SJSA1 (cell line): ENCODE measurements around the gene SHOX. TPM values are rescaled to one million over a fixed set of nuclear protein-coding genes. Genes with fewer than 3 reads are reported as not detected.
"Not testable (repeated sequence)": the region's sequence is repeated elsewhere in the genome, so short reads cannot be mapped to it uniquely, and the experiment has no call there.

ENCODE experiments used
- DNase-seq, 2 experiments: peaks; one replicate each; pipeline ENCODE4 v3.0.0-alpha.2; 2015 to 2020; ENCODE audit warnings: low spot score in 2 of 2, low read depth in 1 of 2
- H3K27ac ChIP-seq: fragments of 250-450 bp; sonication (Bioruptor Pico); 2 replicates; pipeline ENCODE4 v1.5.1; 2020; ENCODE audit warnings: mild to moderate bottlenecking, moderate library complexity
- H3K27me3 ChIP-seq: fragments of 250-450 bp; sonication (Bioruptor Pico); replicated peaks from 2 replicates; pipeline ENCODE4 v1.5.1; 2020; ENCODE audit warnings: mild to moderate bottlenecking, moderate library complexity
- H3K36me3 ChIP-seq: fragments of 250-450 bp; sonication (Bioruptor Pico); 2 replicates; pipeline ENCODE4 v1.5.1; 2020; ENCODE audit warnings: mild to moderate bottlenecking
- H3K4me1 ChIP-seq: fragments of 250-450 bp; sonication (Bioruptor Pico); replicated peaks from 2 replicates; pipeline ENCODE4 v1.6.1; 2021; ENCODE audit warnings: mild to moderate bottlenecking
- H3K4me3 ChIP-seq: fragments of 250-450 bp; sonication (Bioruptor Pico); 2 replicates; pipeline ENCODE4 v1.5.1; 2020; ENCODE audit warnings: mild to moderate bottlenecking
- H3K9me3 ChIP-seq: fragments of 250-450 bp; sonication (Bioruptor Pico); replicated peaks from 2 replicates; pipeline ENCODE4 v1.5.1; 2020; ENCODE audit warnings: mild to moderate bottlenecking
- total RNA-seq: library from RNA; depleted of rRNA; stranded (reverse); fragments of >200 nt; shearing (Covaris generic); gene quantifications from 2 replicates; pipeline ENCODE4 v1.2.3, GENCODE V29; 2014

Gene SHOX
- total RNA-seq, 1 experiment from 2014 or later: not detected

DNA sequence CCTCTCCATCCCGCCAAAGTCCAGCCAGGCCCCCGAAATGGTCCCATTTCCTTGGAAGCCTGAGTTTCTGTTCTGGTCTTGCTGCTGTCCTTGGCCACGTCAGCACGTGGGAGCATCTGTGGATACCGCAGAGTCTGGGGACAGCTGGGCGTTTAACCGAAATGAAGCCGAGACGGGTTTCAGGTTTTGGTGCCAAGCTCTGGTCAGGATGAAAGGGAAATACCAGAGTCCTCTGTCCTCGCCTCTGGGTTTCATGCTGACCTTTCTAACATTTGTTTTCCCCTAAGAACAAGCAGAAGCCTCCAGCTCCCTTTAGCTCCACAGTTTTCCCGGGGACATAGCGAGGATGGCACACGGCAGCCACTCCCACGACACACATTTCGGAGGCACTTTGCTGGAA is 19.7 kb downstream of the SHOX start:
- H3K27ac ChIP-seq: no peak overlapping the region
- no peaks in the 10 kb centered on the region for H3K27me3 ChIP-seq
- H3K4me3 ChIP-seq: no peak overlapping the region

DNA sequence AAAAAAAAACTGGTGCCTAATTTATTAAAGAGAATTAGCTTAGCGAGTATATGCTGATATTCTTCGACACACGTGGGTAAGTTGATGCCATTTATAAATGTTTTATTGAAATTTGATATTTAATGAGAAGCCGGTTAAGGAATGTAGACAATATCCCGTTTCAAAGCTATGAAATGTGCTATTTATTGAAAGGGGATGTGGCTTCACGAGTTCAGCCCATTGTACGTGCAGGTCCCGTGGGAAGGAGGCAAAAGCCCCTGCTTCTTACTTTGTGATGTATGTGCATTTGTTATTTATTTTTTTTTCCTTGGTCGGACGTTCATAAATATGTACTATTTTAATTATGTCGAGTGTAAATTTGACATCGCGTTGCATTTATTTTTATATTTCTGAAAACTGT is 20.2 kb downstream of the SHOX start:
- Histone ChIP-seq H3K9me3 (0 out of 2 replicates have a peak, but pooled peaks cover 2% of the 10 kb centered on the region), H3K4me1 (no peaks in the 10 kb centered on the region), H3K27me3 (no peaks in the 10 kb centered on the region), H3K36me3 (no peaks in the 10 kb centered on the region), H3K27ac (no peak overlapping the region), H3K4me3 (no peak overlapping the region)
- DNase-seq: no peak

More for the DNA sequence above, 19.7 kb downstream of the SHOX start:
- Histone ChIP-seq H3K36me3 (no peaks in the 10 kb centered on the region), H3K4me1 (no peaks in the 10 kb centered on the region), H3K9me3 (0 out of 2 replicates have a peak, but pooled peaks cover 2% of the 10 kb centered on the region)
- peak in 1 of 2 experiments; percentile 6 for DNase-seq

DNA sequence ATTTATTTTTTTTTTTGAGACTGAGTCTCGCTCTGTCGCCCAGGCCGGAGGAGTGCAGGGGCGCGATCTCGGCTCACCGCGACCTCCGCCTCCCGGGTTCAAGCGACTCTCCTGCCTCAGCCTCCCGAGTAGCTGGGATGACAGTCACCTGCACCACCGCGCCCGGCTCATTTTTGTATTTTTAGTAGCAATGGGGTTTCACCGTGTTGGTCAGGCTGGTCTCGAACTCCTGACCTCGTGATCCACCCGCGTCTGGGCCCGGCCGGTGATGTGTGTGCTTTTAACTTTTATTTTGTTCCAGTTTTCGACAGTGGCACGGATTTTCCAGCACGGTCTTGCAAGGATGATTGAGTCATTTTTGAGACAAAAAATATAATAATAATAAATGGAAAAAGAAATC is 21.3 kb downstream of the SHOX start:
- DNase-seq, H3K4me1 ChIP-seq, H3K27me3 ChIP-seq, H3K9me3 ChIP-seq, H3K36me3 ChIP-seq, H3K4me3 ChIP-seq, H3K27ac ChIP-seq: not testable (repeated sequence)

- H3K4me1 ChIP-seq: no peaks in the 10 kb centered on the region
- DNase-seq: no peak
- no peak overlapping the region for H3K27ac ChIP-seq
- 0 out of 2 replicates have a peak, but pooled peaks cover 2% of the 10 kb centered on the region for H3K9me3 ChIP-seq
- no peaks in the 10 kb centered on the region for H3K27me3 ChIP-seq
- no peak overlapping the region for H3K4me3 ChIP-seq
- no peaks in the 10 kb centered on the region for H3K36me3 ChIP-seq
Observed at GRCh38 chrX:652341-652741, 21.8 kb downstream of the SHOX start.

GRCh38 chrX:653306-653705 is 22.7 kb downstream of the SHOX start:
- no peak overlapping the region for H3K4me3 ChIP-seq
- no peaks in the 10 kb centered on the region for H3K36me3 ChIP-seq
- H3K27ac ChIP-seq: no peak overlapping the region
- no peaks in the 10 kb centered on the region for H3K27me3 ChIP-seq
- H3K4me1 ChIP-seq: no peaks in the 10 kb centered on the region
- no peak for DNase-seq
- H3K9me3 ChIP-seq: 0 out of 2 replicates have a peak, but pooled peaks cover 2% of the 10 kb centered on the region

GRCh38 chrX:661154-661553 is 30.6 kb downstream of the SHOX start:
- H3K4me1 ChIP-seq: no peaks in the 10 kb centered on the region
- no peaks in the 10 kb centered on the region for H3K36me3 ChIP-seq
- no peaks in the 10 kb centered on the region for H3K27me3 ChIP-seq
- no peaks in the 10 kb centered on the region for H3K9me3 ChIP-seq
- no peak overlapping the region for H3K27ac ChIP-seq
- H3K4me3 ChIP-seq: no peak overlapping the region
- no peak for DNase-seq

DNA sequence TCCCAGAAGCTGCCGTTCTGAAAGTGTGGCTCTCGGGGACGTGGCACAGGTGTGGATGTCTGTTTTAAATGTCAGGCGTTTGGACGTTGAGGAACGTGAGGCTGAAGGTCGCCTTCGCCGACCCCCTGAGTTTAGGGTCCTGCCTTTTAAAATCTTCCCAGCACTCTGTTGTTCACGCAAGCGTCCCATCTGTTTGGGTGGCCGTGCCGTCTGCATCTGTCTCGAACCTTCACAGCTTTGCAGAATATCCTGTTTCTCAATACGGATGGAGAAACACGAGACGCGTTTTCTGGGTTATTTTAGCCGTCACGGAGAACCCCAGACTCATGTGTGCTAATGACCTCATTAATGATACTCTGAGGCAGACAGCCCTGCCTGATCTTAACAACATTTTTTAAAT is 31.5 kb downstream of the SHOX start:
- Histone ChIP-seq H3K4me1 (no peaks in the 10 kb centered on the region), H3K9me3 (0 out of 2 replicates have a peak, but pooled peaks cover 2% of the 10 kb centered on the region), H3K4me3 (no peak overlapping the region), H3K27me3 (no peaks in the 10 kb centered on the region), H3K27ac (no peak overlapping the region), H3K36me3 (no peaks in the 10 kb centered on the region)
- DNase-seq: no peak

DNA sequence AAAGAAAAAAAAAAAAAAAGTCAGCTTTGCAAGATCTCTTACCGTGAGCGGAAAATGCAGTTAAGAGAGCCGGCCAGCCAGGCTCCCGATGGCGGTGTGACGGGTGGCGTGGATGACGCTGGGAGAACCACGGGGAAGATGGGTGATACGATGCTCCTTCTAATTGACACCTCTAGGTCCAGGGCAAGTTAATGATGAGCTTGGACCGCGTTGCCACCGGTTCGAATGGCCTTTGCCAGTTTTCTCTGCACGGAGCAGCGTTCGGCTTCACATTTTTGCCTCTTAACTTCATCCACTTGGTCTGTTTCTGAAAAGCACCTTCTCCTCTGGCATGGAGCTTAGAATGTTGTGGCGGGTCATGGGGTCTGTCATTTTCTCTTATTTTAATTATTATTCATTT is 33.2 kb downstream of the SHOX start:
- DNase-seq: no peak
- Histone ChIP-seq H3K4me1 (no peaks in the 10 kb centered on the region), H3K9me3 (peaks cover 5% of the 10 kb centered on the region; the same call in 1 of the 2 replicates), H3K4me3 (no peak overlapping the region), H3K27ac (no peak overlapping the region), H3K36me3 (no peaks in the 10 kb centered on the region), H3K27me3 (no peaks in the 10 kb centered on the region)

- no peak for DNase-seq
- Histone ChIP-seq H3K27ac (no peak overlapping the region), H3K27me3 (no peaks in the 10 kb centered on the region), H3K4me1 (no peaks in the 10 kb centered on the region), H3K9me3 (peaks cover 5% of the 10 kb centered on the region; the same call in 1 of the 2 replicates), H3K36me3 (no peaks in the 10 kb centered on the region), H3K4me3 (no peak overlapping the region)
Observed at GRCh38 chrX:666762-667720, 36.5 kb downstream of the SHOX start.

- no peak overlapping the region for H3K4me3 ChIP-seq
- no peak overlapping the region for H3K27ac ChIP-seq
- no peaks in the 10 kb centered on the region for H3K27me3 ChIP-seq
- no peak for DNase-seq
- H3K36me3 ChIP-seq: no peaks in the 10 kb centered on the region
- peaks cover 5% of the 10 kb centered on the region; the same call in 1 of the 2 replicates for H3K9me3 ChIP-seq
- H3K4me1 ChIP-seq: no peaks in the 10 kb centered on the region
Observed at GRCh38 chrX:670645-671044, 40.1 kb downstream of the SHOX start.

DNA sequence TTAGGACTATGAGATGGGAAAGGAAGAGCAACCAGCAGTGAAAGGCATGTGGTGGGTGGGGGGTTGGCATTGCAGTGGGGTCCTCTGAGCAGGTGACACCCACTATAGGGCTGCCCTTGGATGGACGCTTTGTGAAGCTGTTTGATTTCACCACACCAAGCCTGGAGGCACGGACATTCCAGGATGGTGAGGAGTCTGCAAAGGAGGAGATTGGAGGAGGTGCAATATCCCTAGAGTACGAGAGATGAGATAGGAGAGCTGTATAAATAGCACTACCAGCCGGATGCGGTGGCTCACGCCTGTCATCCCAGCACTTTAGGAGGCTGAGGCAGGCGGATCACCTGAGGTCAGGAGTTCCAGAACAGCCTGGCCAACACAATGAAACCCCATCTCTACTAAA is 42.3 kb downstream of the SHOX start:
- Histone ChIP-seq H3K27me3 (no peaks in the 10 kb centered on the region), H3K4me1 (no peaks in the 10 kb centered on the region), H3K36me3 (no peaks in the 10 kb centered on the region), H3K27ac (no peak overlapping the region), H3K4me3 (no peak overlapping the region), H3K9me3 (0 out of 2 replicates have a peak, but pooled peaks cover 3% of the 10 kb centered on the region)
- DNase-seq: no peak

DNA sequence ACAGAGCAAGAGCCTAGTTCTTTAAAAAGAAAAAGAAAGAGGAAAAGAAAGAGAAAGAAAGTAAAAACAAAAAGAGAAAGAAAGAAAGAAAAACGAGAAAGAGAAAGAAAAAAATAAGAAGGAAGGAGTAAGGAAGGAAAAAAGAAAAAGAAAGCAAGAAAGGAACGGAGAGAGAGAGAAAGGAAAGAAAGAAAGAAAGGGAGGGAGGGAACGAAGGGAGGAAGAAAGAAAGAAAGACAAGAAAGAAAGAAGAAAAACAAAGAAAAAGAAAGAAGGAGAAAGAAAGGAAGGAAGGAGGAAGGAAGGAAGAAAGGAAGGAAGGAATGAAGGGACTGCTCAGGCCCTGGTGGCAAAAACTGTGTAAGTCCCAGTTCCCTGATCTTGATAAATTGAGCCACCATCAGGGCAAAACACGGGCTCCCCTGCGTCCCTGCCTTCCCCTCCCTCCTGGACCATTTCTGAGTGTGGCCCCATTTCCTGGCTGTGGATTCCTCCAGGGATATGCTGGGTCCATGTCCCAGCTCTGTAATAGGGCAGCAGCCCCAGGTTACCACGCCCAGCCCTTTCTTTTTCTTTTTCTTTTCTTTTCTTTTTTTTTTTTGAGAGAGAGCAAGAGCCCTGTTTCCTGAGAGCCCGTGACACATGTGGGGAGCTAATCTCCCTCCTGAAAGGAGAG is 44.8 kb downstream of the SHOX start:
- no peaks in the 10 kb centered on the region for H3K4me1 ChIP-seq

GRCh38 chrX:675955-676295 is 45.3 kb downstream of the SHOX start:
- Histone ChIP-seq H3K27ac (no peak overlapping the region), H3K4me3 (no peak overlapping the region), H3K27me3 (no peaks in the 10 kb centered on the region), H3K36me3 (no peaks in the 10 kb centered on the region), H3K9me3 (0 out of 2 replicates have a peak, but pooled peaks cover 3% of the 10 kb centered on the region), H3K4me1 (no peaks in the 10 kb centered on the region)
- DNase-seq: no peak

More for the DNA sequence above, 44.8 kb downstream of the SHOX start:
- Histone ChIP-seq H3K4me3 (no peak overlapping the region), H3K27me3 (no peaks in the 10 kb centered on the region), H3K27ac (no peak overlapping the region), H3K9me3 (0 out of 2 replicates have a peak, but pooled peaks cover 3% of the 10 kb centered on the region), H3K36me3 (no peaks in the 10 kb centered on the region)
- DNase-seq: no peak

DNA sequence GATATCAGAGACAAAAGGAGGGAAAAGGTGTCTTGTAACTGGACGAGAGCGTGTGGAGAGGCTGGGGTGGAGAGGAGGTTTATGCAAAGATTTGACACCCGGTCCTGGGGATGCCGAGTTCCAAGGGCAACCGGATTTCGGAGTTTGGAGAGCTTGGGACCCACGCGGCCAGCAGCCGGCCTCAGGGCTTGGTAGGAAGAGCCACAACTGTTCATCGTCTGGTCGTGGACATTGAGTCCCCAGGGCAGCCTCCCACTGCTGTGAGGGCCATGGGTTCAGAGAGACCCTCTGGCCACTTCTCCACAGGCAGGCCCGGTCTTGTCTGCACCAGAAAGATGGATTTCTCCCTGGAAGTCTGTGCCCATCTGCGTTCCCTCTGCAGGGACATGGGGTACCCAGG is 46.8 kb downstream of the SHOX start:
- H3K4me1 ChIP-seq: no peaks in the 10 kb centered on the region
- no peak overlapping the region for H3K4me3 ChIP-seq
- no peak for DNase-seq
- 0 out of 2 replicates have a peak, but pooled peaks cover 3% of the 10 kb centered on the region for H3K9me3 ChIP-seq
- H3K27ac ChIP-seq: no peak overlapping the region
- no peaks in the 10 kb centered on the region for H3K36me3 ChIP-seq
- H3K27me3 ChIP-seq: no peaks in the 10 kb centered on the region
